GM23338 (cell line): ENCODE measurements around the gene SFSWAP. TPM values are rescaled to one million over a fixed set of nuclear protein-coding genes. Genes with fewer than 3 reads are reported as not detected.

Source experiments
- ATAC-seq: fragments of 200-7000 bp; cut with Tn5 transposase; 3 replicates; pipeline ENCODE4 v1.9.1; 2020
- DNase-seq: peaks from one replicate; pipeline ENCODE4 v3.0.0-alpha.2; 2015; ENCODE audit warnings: low spot score
- H2AFZ ChIP-seq: fragments of 200-600 bp; sonication (generic); 2 replicates; pipeline ENCODE4 v1.8.0; 2016; ENCODE audit warnings: antibody characterized with exemption, mild to moderate bottlenecking, moderate library complexity
- H3F3A ChIP-seq: fragments of 200-600 bp; sonication (generic); replicated peaks from 2 replicates; pipeline ENCODE4 v1.8.0; 2017; ENCODE audit warnings: antibody characterized with exemption, mixed run types, low read depth
- H3K27ac ChIP-seq: fragments of 200-600 bp; sonication (generic); 2 replicates; pipeline ENCODE4 v1.6.1; 2016; ENCODE audit warnings: low read depth
- H3K27me3 ChIP-seq: fragments of 200-600 bp; sonication (generic); 2 replicates; pipeline ENCODE4 v1.8.0; 2016; ENCODE audit warnings: mild to moderate bottlenecking, mixed run types, moderate library complexity; ENCODE audit not compliant: insufficient read depth
- H3K36me3 ChIP-seq: fragments of 200-600 bp; sonication (generic); 2 replicates; pipeline ENCODE4 v1.8.0; 2016; ENCODE audit warnings: mild to moderate bottlenecking; ENCODE audit not compliant: insufficient read depth
- H3K4me1 ChIP-seq: fragments of 200-600 bp; sonication (generic); 2 replicates; pipeline ENCODE4 v1.8.0; 2016; ENCODE audit warnings: mild to moderate bottlenecking, moderate library complexity; ENCODE audit not compliant: insufficient read depth
- H3K4me2 ChIP-seq: fragments of 200-600 bp; sonication (generic); 2 replicates; pipeline ENCODE4 v1.7.1; 2017; ENCODE audit warnings: mixed run types
- H3K4me3 ChIP-seq: fragments of 200-600 bp; sonication (generic); 2 replicates; pipeline ENCODE4 v1.6.1; 2016; ENCODE audit warnings: mixed run types
- H3K79me2 ChIP-seq: fragments of 200-600 bp; sonication (generic); replicated peaks from 2 replicates; pipeline ENCODE4 v1.8.0; 2017; ENCODE audit warnings: mild to moderate bottlenecking; ENCODE audit not compliant: insufficient read depth
- H3K9me2 ChIP-seq: fragments of 200-600 bp; sonication (generic); 2 replicates; pipeline ENCODE4 v1.8.0; 2017; ENCODE audit not compliant: insufficient read depth
- H4K20me1 ChIP-seq: fragments of 200-600 bp; sonication (generic); replicated peaks from 2 replicates; pipeline ENCODE4 v1.8.0; 2017; ENCODE audit warnings: mild to moderate bottlenecking; ENCODE audit not compliant: insufficient read depth
- H3K27ac Mint-ChIP-seq: 2 replicates; pipeline ENCODE4 v1.8.0; 2020; ENCODE audit warnings: inconsistent platforms, mild to moderate bottlenecking, moderate library complexity, mixed read lengths
- H3K27me3 Mint-ChIP-seq: 3 replicates; pipeline ENCODE4 v1.8.0; 2022; ENCODE audit warnings: low read depth, mild to moderate bottlenecking, moderate library complexity, mixed read lengths, inconsistent platforms; ENCODE audit not compliant: insufficient read depth, poor library complexity
- H3K36me3 Mint-ChIP-seq: 3 replicates; pipeline ENCODE4 v1.8.0; 2021; ENCODE audit warnings: low read depth, mild to moderate bottlenecking, inconsistent platforms, moderate library complexity, mixed read lengths
- H3K4me1 Mint-ChIP-seq: 3 replicates; pipeline ENCODE4 v1.8.0; 2020; ENCODE audit warnings: mild to moderate bottlenecking, inconsistent platforms, mixed read lengths
- H3K4me3 Mint-ChIP-seq: 3 replicates; pipeline ENCODE4 v1.8.0; 2021; ENCODE audit warnings: moderate library complexity, mild to moderate bottlenecking, inconsistent platforms, mixed read lengths
- H3K9me3 Mint-ChIP-seq: 3 replicates; pipeline ENCODE4 v1.8.0; 2020; ENCODE audit warnings: moderate library complexity, mild to moderate bottlenecking, inconsistent platforms, mixed read lengths
- CREB1 ChIP-seq: fragments of 250-450 bp; sonication (Bioruptor Pico); IDR thresholded peaks from 2 replicates; pipeline ENCODE4 v1.5.0; 2020; ENCODE audit warnings: low read depth, mild to moderate bottlenecking, moderate library complexity
- EZH2phosphoT487 ChIP-seq: fragments of 200-600 bp; sonication (generic); IDR thresholded peaks from one replicate; pipeline ENCODE4 v1.8.1; 2018; ENCODE audit warnings: antibody characterized with exemption; ENCODE audit not compliant: unreplicated experiment
- JUNB ChIP-seq: IDR thresholded peaks from one replicate; pipeline ENCODE4 v1.6.1; 2016; ENCODE audit warnings: antibody characterized with exemption; ENCODE audit not compliant: unreplicated experiment
- ZNF331 ChIP-seq: fragments of 250-450 bp; sonication (Bioruptor Pico); IDR thresholded peaks from 2 replicates; pipeline ENCODE4 v1.5.0; 2020; ENCODE audit warnings: low read depth, mild to moderate bottlenecking, moderate library complexity
- polyA plus RNA-seq: library from polyadenylated mRNA; unstranded; fragments of >200 nt; fragmentation: Nextera tagmentation; extraction: Ambion mirVana; gene quantifications from 2 replicates; pipeline ENCODE4 v1.2.1, GENCODE V29; 2016
- total RNA-seq: library from RNA; depleted of rRNA; stranded (reverse); fragments of >200 nt; shearing (Covaris generic); gene quantifications from 2 replicates; pipeline ENCODE4 v1.2.3, GENCODE V29; 2014
- TF ChIP-seq, protein P1 (sequence below), 2 experiments: fragments of 200-600 bp in 1 of 2; sonication (generic) in 1 of 2; conservative IDR thresholded peaks; 2 replicates each; pipeline versions ENCODE4 v1.5.1 to v1.6.1; 2016 to 2017; ENCODE audit warnings: antibody characterized with exemption in 2 of 2, low read depth in 2 of 2, mild to moderate bottlenecking in 2 of 2, moderate library complexity in 1 of 2
- TF ChIP-seq, protein P2 (sequence below): IDR thresholded peaks from one replicate; pipeline ENCODE4 v1.6.1; 2018; ENCODE audit warnings: antibody characterized with exemption; ENCODE audit not compliant: unreplicated experiment
- TF ChIP-seq, protein P3 (sequence below): IDR thresholded peaks from 2 replicates; pipeline ENCODE4 v1.6.1; 2016; ENCODE audit warnings: antibody characterized with exemption

The SFSWAP gene
- total and polyA plus RNA-seq, 2 experiments from 2014 or later = 41.0 to 49.8 TPM

DNA sequence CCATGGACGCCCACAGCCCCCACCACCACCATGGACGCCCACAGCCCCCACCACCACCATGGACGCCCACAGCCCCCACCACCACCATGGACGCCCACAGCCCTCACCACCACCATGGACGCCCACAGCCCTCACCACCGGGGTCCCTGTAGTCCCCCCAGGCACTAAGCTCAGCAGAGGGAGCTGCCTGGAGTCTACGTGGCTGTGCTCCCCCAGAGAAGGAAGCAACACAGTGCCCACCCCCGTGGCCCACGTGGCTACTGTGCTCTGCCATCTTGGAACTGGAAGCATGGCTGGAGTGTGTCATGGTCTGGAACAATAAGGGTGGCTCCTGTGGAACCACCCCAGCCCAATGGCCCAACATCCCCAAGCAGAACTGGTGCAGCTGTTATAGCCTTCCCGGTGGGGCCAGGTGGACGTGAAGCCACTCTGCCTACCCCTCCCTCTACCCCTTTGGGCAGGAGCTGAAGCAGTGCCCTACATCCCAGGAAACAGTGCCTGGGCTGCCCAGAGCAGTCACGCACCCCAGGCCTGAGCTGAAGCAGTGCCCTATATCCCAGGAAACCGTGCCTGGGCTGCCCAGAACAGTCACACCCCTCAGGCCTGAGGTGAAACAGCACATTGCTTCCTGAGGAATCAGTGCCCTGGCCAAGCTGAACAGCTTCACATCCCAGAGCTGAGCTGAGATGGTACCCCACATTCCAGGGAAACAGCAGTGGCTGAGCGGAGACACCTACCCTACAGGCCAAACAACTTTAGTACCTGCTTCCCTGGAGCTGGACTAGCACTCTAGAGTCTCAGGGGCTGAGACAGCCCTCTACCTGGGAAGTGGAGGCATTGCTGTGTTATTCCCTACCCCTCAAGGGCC is 9.0 kb upstream of the SFSWAP start:
- Histone ChIP-seq H3K4me2 (no peak overlapping the region), H3K27ac (no peak overlapping the region), H4K20me1 (no peaks in the 10 kb centered on the region), H3K27me3 (no peaks in the 10 kb centered on the region), H3K36me3 (no peaks in the 10 kb centered on the region), H3K4me1 (no peaks in the 10 kb centered on the region), H2AFZ (no peak overlapping the region), H3K4me3 (no peak overlapping the region), H3F3A (no peaks in the 10 kb centered on the region), H3K9me2 (0 out of 2 replicates have a peak, but pooled peaks cover 4% of the 10 kb centered on the region), H3K79me2 (no peaks in the 10 kb centered on the region)
- peaks cover 3% of the 10 kb centered on the region; the same call in 2 of the 3 replicates for H3K36me3 Mint-ChIP-seq
- ATAC-seq = peak; percentile 78
- TF ChIP-seq, protein P1, sequence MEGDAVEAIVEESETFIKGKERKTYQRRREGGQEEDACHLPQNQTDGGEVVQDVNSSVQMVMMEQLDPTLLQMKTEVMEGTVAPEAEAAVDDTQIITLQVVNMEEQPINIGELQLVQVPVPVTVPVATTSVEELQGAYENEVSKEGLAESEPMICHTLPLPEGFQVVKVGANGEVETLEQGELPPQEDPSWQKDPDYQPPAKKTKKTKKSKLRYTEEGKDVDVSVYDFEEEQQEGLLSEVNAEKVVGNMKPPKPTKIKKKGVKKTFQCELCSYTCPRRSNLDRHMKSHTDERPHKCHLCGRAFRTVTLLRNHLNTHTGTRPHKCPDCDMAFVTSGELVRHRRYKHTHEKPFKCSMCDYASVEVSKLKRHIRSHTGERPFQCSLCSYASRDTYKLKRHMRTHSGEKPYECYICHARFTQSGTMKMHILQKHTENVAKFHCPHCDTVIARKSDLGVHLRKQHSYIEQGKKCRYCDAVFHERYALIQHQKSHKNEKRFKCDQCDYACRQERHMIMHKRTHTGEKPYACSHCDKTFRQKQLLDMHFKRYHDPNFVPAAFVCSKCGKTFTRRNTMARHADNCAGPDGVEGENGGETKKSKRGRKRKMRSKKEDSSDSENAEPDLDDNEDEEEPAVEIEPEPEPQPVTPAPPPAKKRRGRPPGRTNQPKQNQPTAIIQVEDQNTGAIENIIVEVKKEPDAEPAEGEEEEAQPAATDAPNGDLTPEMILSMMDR (conservative IDR thresholded peaks at IDR 0.05; ENCODE audit: low read depth in 2 of 2) = peak in 1 of 2 experiments; percentile 52; a peak in 2 of 4 replicates
- TF ChIP-seq, protein P2, sequence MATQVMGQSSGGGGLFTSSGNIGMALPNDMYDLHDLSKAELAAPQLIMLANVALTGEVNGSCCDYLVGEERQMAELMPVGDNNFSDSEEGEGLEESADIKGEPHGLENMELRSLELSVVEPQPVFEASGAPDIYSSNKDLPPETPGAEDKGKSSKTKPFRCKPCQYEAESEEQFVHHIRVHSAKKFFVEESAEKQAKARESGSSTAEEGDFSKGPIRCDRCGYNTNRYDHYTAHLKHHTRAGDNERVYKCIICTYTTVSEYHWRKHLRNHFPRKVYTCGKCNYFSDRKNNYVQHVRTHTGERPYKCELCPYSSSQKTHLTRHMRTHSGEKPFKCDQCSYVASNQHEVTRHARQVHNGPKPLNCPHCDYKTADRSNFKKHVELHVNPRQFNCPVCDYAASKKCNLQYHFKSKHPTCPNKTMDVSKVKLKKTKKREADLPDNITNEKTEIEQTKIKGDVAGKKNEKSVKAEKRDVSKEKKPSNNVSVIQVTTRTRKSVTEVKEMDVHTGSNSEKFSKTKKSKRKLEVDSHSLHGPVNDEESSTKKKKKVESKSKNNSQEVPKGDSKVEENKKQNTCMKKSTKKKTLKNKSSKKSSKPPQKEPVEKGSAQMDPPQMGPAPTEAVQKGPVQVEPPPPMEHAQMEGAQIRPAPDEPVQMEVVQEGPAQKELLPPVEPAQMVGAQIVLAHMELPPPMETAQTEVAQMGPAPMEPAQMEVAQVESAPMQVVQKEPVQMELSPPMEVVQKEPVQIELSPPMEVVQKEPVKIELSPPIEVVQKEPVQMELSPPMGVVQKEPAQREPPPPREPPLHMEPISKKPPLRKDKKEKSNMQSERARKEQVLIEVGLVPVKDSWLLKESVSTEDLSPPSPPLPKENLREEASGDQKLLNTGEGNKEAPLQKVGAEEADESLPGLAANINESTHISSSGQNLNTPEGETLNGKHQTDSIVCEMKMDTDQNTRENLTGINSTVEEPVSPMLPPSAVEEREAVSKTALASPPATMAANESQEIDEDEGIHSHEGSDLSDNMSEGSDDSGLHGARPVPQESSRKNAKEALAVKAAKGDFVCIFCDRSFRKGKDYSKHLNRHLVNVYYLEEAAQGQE = no peak
- no peaks in the 10 kb centered on the region for H3K4me1 Mint-ChIP-seq
- no peak overlapping the region for H3K27ac Mint-ChIP-seq
- no peak overlapping the region for H3K4me3 Mint-ChIP-seq
- peaks cover 27% of the 10 kb centered on the region for H3K9me3 Mint-ChIP-seq
- peak; percentile 19 for DNase-seq
- H3K27me3 Mint-ChIP-seq = peaks cover 5% of the 10 kb centered on the region

DNA sequence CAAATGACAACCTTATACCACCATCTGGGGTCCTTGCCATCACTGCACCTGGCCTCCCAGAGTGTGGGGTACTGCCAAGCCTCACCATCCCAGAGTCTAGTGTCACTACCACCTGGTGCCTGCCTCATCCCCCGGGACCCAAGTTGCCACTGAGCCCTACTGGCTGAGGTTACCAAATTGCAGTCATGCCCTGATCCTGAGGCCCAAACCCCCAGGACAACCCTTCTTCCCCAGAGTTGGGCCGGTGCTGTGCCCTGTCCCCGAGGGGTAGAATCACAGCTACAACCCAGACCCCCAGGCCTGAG is 8.4 kb upstream of the SFSWAP start:
- H2AFZ ChIP-seq = no peak overlapping the region
- no peaks in the 10 kb centered on the region for H3K4me1 Mint-ChIP-seq
- no peak overlapping the region for H3K4me3 Mint-ChIP-seq
- H3K27me3 ChIP-seq = no peaks in the 10 kb centered on the region
- no peaks in the 10 kb centered on the region for H3F3A ChIP-seq
- no peaks in the 10 kb centered on the region for H3K36me3 ChIP-seq
- H3K27ac ChIP-seq = no peak overlapping the region
- ATAC-seq (no peak), DNase-seq (no peak)
- H3K36me3 Mint-ChIP-seq = peaks cover 3% of the 10 kb centered on the region; the same call in 2 of the 3 replicates
- H3K4me3 ChIP-seq = no peak overlapping the region
- peaks cover 27% of the 10 kb centered on the region for H3K9me3 Mint-ChIP-seq
- no peaks in the 10 kb centered on the region for H4K20me1 ChIP-seq
- peaks cover 3% of the 10 kb centered on the region for H3K27me3 Mint-ChIP-seq
- H3K27ac Mint-ChIP-seq = no peak overlapping the region
- H3K4me2 ChIP-seq = no peak overlapping the region
- H3K9me2 ChIP-seq = 0 out of 2 replicates have a peak, but pooled peaks cover 4% of the 10 kb centered on the region
- H3K79me2 ChIP-seq = no peaks in the 10 kb centered on the region
- no peaks in the 10 kb centered on the region for H3K4me1 ChIP-seq
- TF ChIP-seq EZH2phosphoT487 (no peak), CREB1 (CRISPR knock-in tag) (no peak), JUNB (no peak), ZNF331 (CRISPR knock-in tag) (no peak)
- TF ChIP-seq, protein P3, sequence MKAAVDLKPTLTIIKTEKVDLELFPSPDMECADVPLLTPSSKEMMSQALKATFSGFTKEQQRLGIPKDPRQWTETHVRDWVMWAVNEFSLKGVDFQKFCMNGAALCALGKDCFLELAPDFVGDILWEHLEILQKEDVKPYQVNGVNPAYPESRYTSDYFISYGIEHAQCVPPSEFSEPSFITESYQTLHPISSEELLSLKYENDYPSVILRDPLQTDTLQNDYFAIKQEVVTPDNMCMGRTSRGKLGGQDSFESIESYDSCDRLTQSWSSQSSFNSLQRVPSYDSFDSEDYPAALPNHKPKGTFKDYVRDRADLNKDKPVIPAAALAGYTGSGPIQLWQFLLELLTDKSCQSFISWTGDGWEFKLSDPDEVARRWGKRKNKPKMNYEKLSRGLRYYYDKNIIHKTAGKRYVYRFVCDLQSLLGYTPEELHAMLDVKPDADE = no peak
